Hematopoietic multipotent progenitor cell treated with erythropoietin and hydrocortisone succinate and interleukin-3 and kit ligand, for 17 days (in vitro differentiated cells): ENCODE data around the gene NVL.
"Not testable (repeated sequence)": the region's sequence is repeated elsewhere in the genome, so short reads cannot be mapped to it uniquely, and the experiment has no call there.

ENCODE experiments used
- DNase-seq: peaks from one replicate; pipeline ENCODE4 v3.0.0-alpha.2; 2015; ENCODE audit warnings: low spot score

The NVL gene

GRCh38 chr1:224234017-224234416, 96.0 kb downstream of the NVL start:
- no peak for DNase-seq

GRCh38 chr1:224226849-224227502, 103.0 kb downstream of the NVL start:
- no peak for DNase-seq

- DNase-seq = no peak
These were observed 105.9 kb downstream of the NVL start for GRCh38 chr1:224223819-224224714.

- no peak for DNase-seq
These were observed 110.3 kb downstream of the NVL start for GRCh38 chr1:224219612-224220059.

GRCh38 chr1:224219011-224219611, 110.9 kb downstream of the NVL start:
- DNase-seq = no peak

GRCh38 chr1:224217655-224218623, 112.0 kb downstream of the NVL start:
- no peak for DNase-seq

GRCh38 chr1:224216382-224216781, 113.6 kb downstream of the NVL start:
- no peak for DNase-seq

GRCh38 chr1:224213438-224214119, 116.4 kb downstream of the NVL start:
- no peak for DNase-seq

GRCh38 chr1:224212618-224213061, 117.3 kb downstream of the NVL start:
- DNase-seq = no peak

- peak; percentile 43 for DNase-seq
These were observed 118.6 kb downstream of the NVL start for GRCh38 chr1:224211206-224211962.

GRCh38 chr1:224205931-224206538, 123.9 kb downstream of the NVL start:
- DNase-seq = not testable (repeated sequence)

- no peak for DNase-seq
These were observed 124.5 kb downstream of the NVL start for GRCh38 chr1:224205438-224205840.

GRCh38 chr1:224203243-224204016, 126.5 kb downstream of the NVL start:
- no peak for DNase-seq

- no peak for DNase-seq
These were observed 128.1 kb downstream of the NVL start for GRCh38 chr1:224201853-224202252.

GRCh38 chr1:224201383-224201782, 128.6 kb downstream of the NVL start:
- DNase-seq = no peak

GRCh38 chr1:224199679-224200078, 130.3 kb downstream of the NVL start:
- no peak for DNase-seq

GRCh38 chr1:224198572-224198971, 131.4 kb downstream of the NVL start:
- no peak for DNase-seq

- no peak for DNase-seq
These were observed 133.0 kb downstream of the NVL start for GRCh38 chr1:224196813-224197600.
